ENCODE data around the gene AJM1. TPM values are rescaled to one million over a fixed set of nuclear protein-coding genes. Genes with fewer than 3 reads are reported as not detected.

AJM1 gene
- total and polyA plus RNA-seq, 2 of the 8 experiments (the other 6 are each of a cell fraction or from before 2014, with no cell fraction given), result 0.12 to 0.97 TPM

DNA sequence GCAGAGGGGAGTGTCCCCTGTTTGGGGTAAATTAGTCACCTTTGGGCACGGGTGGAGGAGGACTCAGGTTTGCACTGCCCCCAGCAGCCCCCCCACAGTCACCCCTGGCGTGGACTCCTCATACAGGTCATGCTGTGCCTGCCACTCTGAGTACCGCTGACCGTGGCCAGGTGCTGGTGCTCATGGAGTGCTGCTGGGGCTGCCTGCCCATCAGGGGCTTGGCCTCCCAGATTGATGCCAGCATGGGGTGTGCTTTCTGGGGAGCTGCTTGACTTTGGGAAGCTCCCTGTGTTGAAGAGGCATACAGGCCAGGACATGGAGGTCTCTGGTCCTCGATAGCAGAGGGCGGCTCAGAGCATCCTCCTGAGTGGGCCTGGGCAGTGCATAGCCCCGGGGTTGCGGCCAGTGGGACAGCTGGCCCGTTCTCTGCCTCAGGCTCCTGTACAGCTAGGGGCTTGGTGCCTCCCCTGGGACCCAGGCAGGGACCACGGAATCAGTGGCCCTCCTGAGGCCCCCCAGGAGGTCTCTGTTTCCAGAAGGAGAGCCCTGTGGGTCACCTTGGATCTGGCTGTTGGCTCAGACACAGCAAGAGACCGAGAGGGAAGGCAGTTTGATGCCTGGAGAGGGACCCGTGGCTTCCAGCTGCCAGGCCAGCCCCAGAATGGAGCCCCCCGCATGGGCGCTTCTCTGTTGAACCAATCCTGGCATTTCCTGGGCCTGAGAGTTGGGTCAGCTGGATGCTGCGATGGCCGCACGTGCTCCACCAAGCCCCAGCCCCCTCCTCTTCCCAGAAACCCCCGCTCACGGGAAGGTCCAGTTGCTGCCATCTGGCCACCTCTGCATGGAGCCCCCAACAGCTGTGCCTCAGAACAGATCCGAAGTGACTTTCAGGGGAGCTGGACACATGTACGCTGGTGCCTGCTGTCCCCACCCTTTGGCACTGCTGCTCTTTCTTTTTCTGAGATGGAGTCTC is 6.1 kb upstream of the AJM1 start:
- H4K5ac ChIP-seq (ENCODE audit: insufficient read length, low read depth, low read length), result no peak overlapping the region
- no peak overlapping the region for H2BK12ac ChIP-seq (ENCODE audit: low read depth, low read length)
- H2BK5ac ChIP-seq (ENCODE audit: low read depth, low read length), result no peak overlapping the region
- no peak overlapping the region for H3K4me3 ChIP-seq (ENCODE audit: extremely low read depth in 1 of 4, insufficient read depth in 2 of 4, low read depth in 3 of 4, low read length in 4 of 4)
- H2AK5ac ChIP-seq (ENCODE audit: low read depth, low read length), result no peak overlapping the region
- H2AFZ ChIP-seq (ENCODE audit: low read length), result no peak overlapping the region
- no peak overlapping the region for H3K9ac ChIP-seq (replicated peaks in 1 of 4; ENCODE audit: extremely low read depth in 1 of 4, low read depth in 3 of 4, low read length in 3 of 4)
- H3K36me3 ChIP-seq (ENCODE audit: control insufficient read depth in 2 of 4, insufficient read depth in 4 of 4, low read length in 3 of 4), result peaks cover 2 to 36% (median 13%) of the 10 kb centered on the region in 4 experiments; a peak in 5 of 8 replicates
- H3K9me3 ChIP-seq (ENCODE audit: insufficient read depth in 2 of 2, low read depth in 1 of 2, low read length in 1 of 2), result no peaks in the 10 kb centered on the region
- no peak overlapping the region for H3K4ac ChIP-seq (replicated peaks; ENCODE audit: insufficient read length, low read depth, low read length)
- no peak overlapping the region for H3K23ac ChIP-seq (ENCODE audit: insufficient read length)
- peaks cover 2 to 11% (median 7%) of the 10 kb centered on the region in 4 experiments; a peak in 5 of 7 replicates for H3K4me1 ChIP-seq (replicated peaks in 1 of 4; ENCODE audit: control insufficient read depth in 3 of 4, insufficient read depth in 4 of 4, low read length in 3 of 4)
- no peak overlapping the region for H3K27ac ChIP-seq (ENCODE audit: low read depth, low read length)
- ChIA-PET POLR2A (ENCODE audit: partially characterized antibody) (interaction anchor here (0.9 to 20.5 kb wide), 7 partner anchors 10 to 153 kb away, joined by 3 to 248 read pairs (median 5); partner anchors contain the start of gene MAMDC4), CTCF (ENCODE audit: partially characterized antibody) (interaction anchor here (0.6 to 9.0 kb wide), 11 partner anchors 6 to 263 kb away, joined by 3 to 55 read pairs (median 4); partner anchors contain the start of gene AJM1)
- WGBS, 2 experiments (ENCODE audit: extremely low coverage in 1 of 2, insufficient coverage in 1 of 2, insufficient read length in 1 of 2, insufficient replicate concordance in 2 of 2, low coverage in 1 of 2, low lambda C conversion rate in 2 of 2, missing lambda C conversion rate in 1 of 2), result 93% methylated on average over 17 of the region's 21 CpGs; no CpG with 5 or more reads in 1 of the 2 experiments
- peaks cover 0 to 5% of the 10 kb centered on the region in 2 experiments for H4K20me1 ChIP-seq (replicated peaks in 1 of 2; ENCODE audit: control insufficient read depth in 1 of 2, insufficient read depth in 2 of 2, low read length in 2 of 2)
- no peak overlapping the region for H3K14ac ChIP-seq (ENCODE audit: insufficient read length)
- FAIRE-seq, result no peak
- DNase-seq (ENCODE audit: low read depth in 1 of 2, low spot score in 2 of 2), result no peak
- no peak overlapping the region; the same call in 1 of the 2 replicates for H4K8ac ChIP-seq (ENCODE audit: extremely low read depth, insufficient read depth, low read length)
- H3K18ac ChIP-seq (ENCODE audit: extremely low read depth, low read length), result no peak overlapping the region
- no peaks in the 10 kb centered on the region for H3K23me2 ChIP-seq (ENCODE audit: low read depth, low read length)
- no peaks in the 10 kb centered on the region for H3K79me2 ChIP-seq (ENCODE audit: control insufficient read depth in 1 of 2, insufficient read depth in 2 of 2, low read length in 2 of 2)
- H3K27me3 ChIP-seq (replicated peaks in 1 of 4; ENCODE audit: control insufficient read depth in 3 of 4, extremely low read depth in 1 of 4, insufficient read depth in 3 of 4, low read length in 3 of 4), result no peaks in the 10 kb centered on the region
- H4K91ac ChIP-seq (replicated peaks; ENCODE audit: insufficient read length, low read length), result no peak overlapping the region
- H3K4me2 ChIP-seq (ENCODE audit: insufficient read depth in 1 of 2, low read depth in 2 of 2, low read length in 2 of 2), result no peak overlapping the region
- no peak overlapping the region for H2BK20ac ChIP-seq (ENCODE audit: low read length)
- no peaks in the 10 kb centered on the region for H3K79me1 ChIP-seq (ENCODE audit: low read depth, low read length)
- no peak overlapping the region for H3K56ac ChIP-seq (replicated peaks; ENCODE audit: insufficient read length, low read depth, low read length)
- no peak for TF ChIP-seq RFX5 (IDR thresholded peaks at IDR 0.05; ENCODE audit: borderline replicate concordance, low read depth, low read length)
- TF ChIP-seq POLR2AphosphoS5 (IDR thresholded peaks at IDR 0.05; ENCODE audit: low read depth, low read length), result peak; percentile 60; the same call in 1 of the 2 replicates
- H2BK15ac ChIP-seq (ENCODE audit: low read length), result no peak overlapping the region
- no peak overlapping the region for H2BK120ac ChIP-seq (replicated peaks; ENCODE audit: low read depth, low read length)

Measured in H1 (cell line).